Karpas-422 (cell line): ENCODE measurements around the gene RAB11FIP3. TPM values are rescaled to one million over a fixed set of nuclear protein-coding genes. Genes with fewer than 3 reads are reported as not detected.

Experiments used
- DNase-seq: peaks from one replicate; pipeline ENCODE4 v3.0.0-alpha.2; 2015
- H2AFZ ChIP-seq: fragments of 200-600 bp; sonication (generic); 2 replicates; pipeline ENCODE4 v1.6.1; 2014; ENCODE audit warnings: antibody characterized with exemption, low read length, mixed read lengths
- H3K27ac ChIP-seq: fragments of 200-600 bp; sonication (generic); 2 replicates; pipeline ENCODE4 v1.5.1; 2014; ENCODE audit warnings: mild to moderate bottlenecking, low read length, moderate library complexity
- H3K27me3 ChIP-seq: fragments of 200-600 bp; sonication (generic); 2 replicates; pipeline ENCODE4 v1.6.1; 2014; ENCODE audit warnings: low read length, mixed read lengths
- H3K36me3 ChIP-seq: fragments of 200-600 bp; sonication (generic); 2 replicates; pipeline ENCODE4 v1.6.1; 2014; ENCODE audit warnings: low read length, mixed read lengths; ENCODE audit not compliant: insufficient read depth
- H3K4me1 ChIP-seq: fragments of 200-600 bp; sonication (generic); 2 replicates; pipeline ENCODE4 v1.6.1; 2014; ENCODE audit warnings: mild to moderate bottlenecking, low read length, mixed read lengths
- H3K4me2 ChIP-seq: fragments of 200-600 bp; sonication (generic); 2 replicates; pipeline ENCODE4 v1.6.1; 2014; ENCODE audit warnings: low read length, low read depth, mild to moderate bottlenecking; ENCODE audit not compliant: poor library complexity, severe bottlenecking
- H3K4me3 ChIP-seq: fragments of 200-600 bp; sonication (generic); 2 replicates; pipeline ENCODE4 v1.5.1; 2014; ENCODE audit warnings: mild to moderate bottlenecking, antibody characterized with exemption, low read length, mixed read lengths
- H3K79me2 ChIP-seq: fragments of 200-600 bp; sonication (generic); 2 replicates; pipeline ENCODE4 v1.6.1; 2014; ENCODE audit warnings: mild to moderate bottlenecking, low read length, mixed read lengths
- H3K9ac ChIP-seq: fragments of 200-600 bp; sonication (generic); 2 replicates; pipeline ENCODE4 v1.6.0; 2014; ENCODE audit warnings: low read length
- H3K9me2 ChIP-seq: fragments of 200-600 bp; sonication (generic), shearing (Covaris generic); replicated peaks from 2 replicates; pipeline ENCODE4 v1.6.0; 2014; ENCODE audit warnings: mild to moderate bottlenecking, low read length, moderate library complexity; ENCODE audit not compliant: insufficient read depth
- H3K9me3 ChIP-seq: fragments of 300-700, 200-600 bp; sonication (generic); 2 replicates; pipeline ENCODE4 v1.6.1; 2014; ENCODE audit warnings: low read length, mixed read lengths
- H4K20me1 ChIP-seq: fragments of 200-600 bp; sonication (generic); 2 replicates; pipeline ENCODE4 v1.6.1; 2014; ENCODE audit warnings: mild to moderate bottlenecking, antibody characterized with exemption, low read length, low read depth; ENCODE audit not compliant: insufficient read depth
- total RNA-seq: library from RNA; depleted of rRNA; stranded (reverse); fragments of >200 nt; shearing (Covaris generic); gene quantifications from 2 replicates; pipeline ENCODE4 v1.2.3, GENCODE V29; 2014; ENCODE audit warnings: low replicate concordance

Gene RAB11FIP3
- total RNA-seq, 1 experiment from 2014 or later = 6.0 TPM

DNA sequence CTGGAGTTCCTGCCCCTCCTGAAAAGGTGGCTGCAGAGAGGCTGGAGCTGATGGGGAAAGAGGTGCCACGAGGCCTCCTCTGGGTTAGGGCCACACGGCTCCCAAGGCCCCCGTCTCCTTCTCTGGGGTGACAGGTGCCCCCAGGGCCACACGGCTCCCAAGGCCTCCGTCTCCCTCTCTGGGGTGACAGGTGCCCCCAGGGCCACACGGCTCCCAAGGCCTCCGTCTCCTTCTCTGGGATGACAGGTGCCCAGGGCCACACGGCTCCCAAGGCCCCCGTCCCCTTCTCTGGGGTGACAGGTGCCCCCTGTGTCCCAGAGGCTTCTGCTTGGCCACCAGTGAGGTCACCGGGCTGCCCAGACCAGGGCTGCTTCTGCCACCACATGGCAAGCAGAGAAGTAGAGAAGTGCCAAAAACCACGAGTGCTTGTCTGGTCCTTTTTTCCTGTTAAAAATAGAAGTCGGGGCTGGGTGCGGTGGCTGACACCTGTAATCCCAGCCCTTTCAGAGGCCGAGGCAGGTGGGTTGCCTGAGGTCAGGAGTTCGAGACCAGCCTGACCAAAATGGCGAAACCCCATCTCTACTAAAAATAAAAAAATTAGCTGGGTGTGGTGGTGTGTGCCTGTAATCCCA, 106.2 kb downstream of the RAB11FIP3 start:
- peaks cover 12% of the 10 kb centered on the region for H3K4me1 ChIP-seq
- no peak overlapping the region for H2AFZ ChIP-seq
- H3K4me2 ChIP-seq = no peak overlapping the region
- no peak overlapping the region for H3K27ac ChIP-seq
- H3K36me3 ChIP-seq = no peaks in the 10 kb centered on the region
- no peaks in the 10 kb centered on the region for H3K27me3 ChIP-seq
- no peaks in the 10 kb centered on the region for H3K9me3 ChIP-seq
- no peak for DNase-seq
- H3K79me2 ChIP-seq = peaks cover 73% of the 10 kb centered on the region
- no peak overlapping the region for H3K4me3 ChIP-seq
- H3K9me2 ChIP-seq = no peaks in the 10 kb centered on the region
- peaks cover 26% of the 10 kb centered on the region for H4K20me1 ChIP-seq
- H3K9ac ChIP-seq = no peak overlapping the region

GRCh38 chr16:533391-534123, 108.1 kb downstream of the RAB11FIP3 start:
- Histone ChIP-seq H3K9me2 (no peaks in the 10 kb centered on the region), H3K9ac (no peak overlapping the region), H2AFZ (no peak overlapping the region), H3K27ac (no peak overlapping the region), H3K4me3 (no peak overlapping the region), H3K27me3 (no peaks in the 10 kb centered on the region), H3K4me1 (peaks cover 9% of the 10 kb centered on the region), H3K9me3 (no peaks in the 10 kb centered on the region), H3K36me3 (no peaks in the 10 kb centered on the region; the same call in 1 of the 2 replicates), H3K79me2 (peaks cover 76% of the 10 kb centered on the region), H3K4me2 (no peak overlapping the region), H4K20me1 (peaks cover 26% of the 10 kb centered on the region)
- no peak for DNase-seq

GRCh38 chr16:534135-534534, 108.7 kb downstream of the RAB11FIP3 start:
- DNase-seq = no peak
- peaks cover 6% of the 10 kb centered on the region for H3K4me1 ChIP-seq
- H2AFZ ChIP-seq = no peak overlapping the region
- peaks cover 73% of the 10 kb centered on the region for H3K79me2 ChIP-seq
- no peak overlapping the region for H3K4me2 ChIP-seq
- H3K27me3 ChIP-seq = no peaks in the 10 kb centered on the region
- H3K9ac ChIP-seq = no peak overlapping the region
- H3K9me2 ChIP-seq = no peaks in the 10 kb centered on the region
- H3K36me3 ChIP-seq = peaks cover 2% of the 10 kb centered on the region
- H3K27ac ChIP-seq = no peak overlapping the region
- no peaks in the 10 kb centered on the region for H3K9me3 ChIP-seq
- no peak overlapping the region for H3K4me3 ChIP-seq
- H4K20me1 ChIP-seq = peaks cover 24% of the 10 kb centered on the region

- H3K36me3 ChIP-seq = peaks cover 3% of the 10 kb centered on the region
- H3K79me2 ChIP-seq = peaks cover 73% of the 10 kb centered on the region
- H3K4me1 ChIP-seq = no peaks in the 10 kb centered on the region
- no peak for DNase-seq
- no peak overlapping the region for H3K4me3 ChIP-seq
- H3K9ac ChIP-seq = no peak overlapping the region
- H3K27me3 ChIP-seq = no peaks in the 10 kb centered on the region
- H4K20me1 ChIP-seq = peaks cover 16% of the 10 kb centered on the region
- no peak overlapping the region for H3K27ac ChIP-seq
- H3K9me3 ChIP-seq = no peaks in the 10 kb centered on the region
- no peaks in the 10 kb centered on the region for H3K9me2 ChIP-seq
- H2AFZ ChIP-seq = no peak overlapping the region
- H3K4me2 ChIP-seq = no peak overlapping the region
Observed at GRCh38 chr16:534856-535445, 109.5 kb downstream of the RAB11FIP3 start.

DNA sequence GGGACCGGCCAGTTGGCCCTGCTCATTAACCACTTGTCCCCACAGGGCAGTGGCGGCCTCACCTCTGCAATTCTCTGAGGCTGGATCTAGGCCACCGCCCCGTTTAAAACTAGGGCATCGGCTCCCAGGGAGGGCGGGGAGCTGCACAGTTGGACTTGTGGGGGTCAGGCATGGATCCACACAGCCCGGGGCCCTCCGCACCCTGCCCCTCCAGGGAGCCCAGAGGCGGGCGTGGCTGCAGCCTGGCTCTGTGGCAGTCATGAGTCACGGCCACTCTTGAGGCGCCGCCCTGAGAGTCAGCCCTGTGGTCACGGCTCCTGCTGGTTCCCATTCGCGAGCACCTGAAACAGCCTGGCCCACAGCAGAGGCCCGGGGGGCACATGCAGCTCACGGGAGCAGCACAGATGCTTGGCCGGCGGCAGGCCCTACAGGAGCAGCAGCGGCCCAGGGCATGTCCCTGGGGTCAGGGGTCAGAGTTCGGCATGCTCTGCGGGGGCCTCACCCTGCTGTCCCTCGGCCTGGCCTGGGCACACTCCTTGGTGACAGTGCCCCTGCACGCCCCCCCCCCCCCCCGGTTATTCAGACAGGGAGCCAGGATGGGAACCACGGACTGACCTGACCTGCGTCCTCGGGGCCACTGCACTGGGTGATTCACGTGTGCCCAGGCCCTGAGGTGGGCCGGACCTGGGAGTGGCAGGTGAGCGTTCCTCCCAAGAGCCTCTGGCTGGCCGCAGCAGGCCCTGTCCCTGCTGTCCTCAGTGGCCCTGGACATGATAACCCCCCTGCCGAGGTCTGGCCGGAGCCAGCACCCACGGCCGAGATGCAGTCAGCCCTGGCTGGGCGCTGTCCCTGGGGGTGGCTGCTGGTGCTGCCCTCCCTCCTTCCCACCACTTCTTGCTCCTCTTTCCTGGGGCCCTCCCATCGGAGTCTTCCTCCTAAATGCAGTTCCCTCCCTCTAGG, 110.3 kb downstream of the RAB11FIP3 start:
- Histone ChIP-seq H3K4me1 (no peaks in the 10 kb centered on the region), H3K36me3 (peaks cover 3% of the 10 kb centered on the region), H3K79me2 (peaks cover 73% of the 10 kb centered on the region), H3K27me3 (no peaks in the 10 kb centered on the region), H3K4me2 (no peak overlapping the region), H4K20me1 (peaks cover 8% of the 10 kb centered on the region; the same call in 1 of the 2 replicates), H3K9me2 (no peaks in the 10 kb centered on the region), H3K9me3 (no peaks in the 10 kb centered on the region), H2AFZ (no peak overlapping the region), H3K27ac (no peak overlapping the region), H3K9ac (no peak overlapping the region), H3K4me3 (no peak overlapping the region)
- DNase-seq = no peak

- Histone ChIP-seq H4K20me1 (peaks cover 5% of the 10 kb centered on the region; the same call in 1 of the 2 replicates), H3K9ac (no peak overlapping the region), H3K36me3 (peaks cover 3% of the 10 kb centered on the region), H3K4me2 (no peak overlapping the region), H3K9me2 (no peaks in the 10 kb centered on the region), H3K79me2 (peaks cover 71% of the 10 kb centered on the region), H3K4me1 (no peaks in the 10 kb centered on the region), H3K4me3 (no peak overlapping the region), H2AFZ (no peak overlapping the region), H3K27me3 (no peaks in the 10 kb centered on the region), H3K9me3 (no peaks in the 10 kb centered on the region), H3K27ac (no peak overlapping the region)
- no peak for DNase-seq
Observed at GRCh38 chr16:536746-537145, 111.3 kb downstream of the RAB11FIP3 start.

DNA sequence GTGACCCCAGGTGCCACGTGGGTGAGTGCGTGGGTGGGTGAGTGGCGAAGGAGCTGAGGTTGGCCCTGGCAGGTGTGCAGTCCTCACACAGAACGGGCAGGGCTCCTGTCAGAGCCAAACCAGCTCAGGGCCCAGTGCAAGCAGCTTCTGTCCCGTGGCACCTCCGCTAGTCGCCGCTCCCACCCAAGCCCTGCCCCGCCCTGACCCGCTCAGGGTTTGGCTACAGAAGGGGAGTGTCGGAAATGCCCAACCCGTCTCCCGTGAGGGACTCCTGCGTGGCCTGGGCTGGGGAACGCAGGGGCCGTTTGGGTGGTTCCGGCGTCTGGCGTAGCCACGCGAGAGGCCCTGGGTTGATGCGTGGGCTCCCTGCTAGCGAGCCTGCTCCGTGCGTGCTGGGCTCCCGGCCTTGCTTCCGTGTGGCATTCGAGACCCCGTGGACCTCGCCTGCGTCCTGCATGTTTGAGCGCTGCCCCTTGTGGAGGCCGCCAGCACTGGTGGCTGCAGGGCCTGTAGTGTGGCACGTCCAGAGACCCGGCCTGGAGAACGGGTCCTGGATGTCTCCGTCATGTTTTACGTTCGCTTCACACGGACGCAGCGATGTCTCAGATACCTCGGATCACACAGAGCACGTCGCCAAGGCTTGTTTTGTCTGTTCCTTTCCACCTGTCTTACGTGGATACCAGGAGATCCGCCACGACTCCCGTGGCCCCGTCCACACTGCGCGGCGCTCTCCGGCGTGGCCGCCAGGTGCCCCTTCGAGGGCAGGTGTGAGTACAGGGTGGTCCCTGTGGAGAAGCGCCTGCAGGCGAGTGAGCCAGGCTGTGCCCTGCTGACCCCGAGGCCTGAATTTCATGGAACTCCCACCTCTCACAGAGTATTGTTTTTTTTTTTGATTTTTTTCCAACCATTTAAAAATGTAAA, 112.2 kb downstream of the RAB11FIP3 start:
- no peaks in the 10 kb centered on the region for H3K4me1 ChIP-seq
- no peak overlapping the region for H2AFZ ChIP-seq
- H3K27ac ChIP-seq = no peak overlapping the region
- H3K4me3 ChIP-seq = no peak overlapping the region
- H3K4me2 ChIP-seq = no peak overlapping the region
- peaks cover 3% of the 10 kb centered on the region for H3K36me3 ChIP-seq
- no peaks in the 10 kb centered on the region for H3K9me3 ChIP-seq
- H3K9me2 ChIP-seq = no peaks in the 10 kb centered on the region
- no peak for DNase-seq
- H4K20me1 ChIP-seq = peaks cover 8% of the 10 kb centered on the region; the same call in 1 of the 2 replicates
- peaks cover 70% of the 10 kb centered on the region for H3K79me2 ChIP-seq
- H3K27me3 ChIP-seq = no peaks in the 10 kb centered on the region
- H3K9ac ChIP-seq = no peak overlapping the region
